SU-DHL-6 (cell line): ENCODE results near the gene PXN.

Source experiments
- CTCF ChIP-seq: fragments of 200-600 bp; sonication (generic); IDR thresholded peaks from one replicate; pipeline ENCODE4 v1.5.1; 2017; ENCODE audit warnings: antibody characterized with exemption, mild to moderate bottlenecking, low read length, moderate library complexity; ENCODE audit not compliant: insufficient read depth, poor library complexity, severe bottlenecking
- EZH2phosphoT487 ChIP-seq: fragments of 200-600 bp; sonication (generic), shearing (Covaris generic); conservative IDR thresholded peaks from 2 replicates; pipeline ENCODE4 v1.6.1; 2018; ENCODE audit warnings: mild to moderate bottlenecking, antibody characterized with exemption, low read length, moderate library complexity, mixed read lengths

GRCh38 chr12:120194226-120194533 lies 71.3 kb downstream of the PXN start:
- TF ChIP-seq CTCF (no peak), EZH2phosphoT487 (no peak)
